GM12865 (cell line): ENCODE measurements around the gene CEP128.

Experiments used
- DNase-seq: peaks from one replicate; pipeline ENCODE4 v3.0.0; 2010; ENCODE audit warnings: low read depth
- H3K4me3 ChIP-seq: 2 replicates; pipeline ENCODE4 v1.5.1; 2011; ENCODE audit warnings: mild to moderate bottlenecking, low read depth, low read length, control low read depth
- CTCF ChIP-seq: IDR thresholded peaks from 2 replicates; pipeline ENCODE4 v1.5.1; 2011; ENCODE audit warnings: low read length, control low read depth, low read depth, inconsistent platforms; ENCODE audit not compliant: insufficient read depth; ENCODE audit errors: missing control alignments

Gene CEP128

GRCh38 chr14:80679273-80679672 is 262.3 kb downstream of the CEP128 start:
- no peak for TF ChIP-seq CTCF

GRCh38 chr14:80678436-80678835 is 263.1 kb downstream of the CEP128 start:
- no peak for DNase-seq
- no peak for TF ChIP-seq CTCF
- no peak overlapping the region for H3K4me3 ChIP-seq

More at GRCh38 chr14:80679273-80679672, 262.3 kb downstream of the CEP128 start:
- DNase-seq = no peak
- no peak overlapping the region for H3K4me3 ChIP-seq

- no peak for TF ChIP-seq CTCF
- no peak overlapping the region for H3K4me3 ChIP-seq
- no peak for DNase-seq
Observed at GRCh38 chr14:80669426-80669825, 272.1 kb downstream of the CEP128 start.

GRCh38 chr14:80664576-80664975 is 277.0 kb downstream of the CEP128 start:
- TF ChIP-seq CTCF = no peak
- DNase-seq = no peak
- H3K4me3 ChIP-seq = no peak overlapping the region

- no peak for DNase-seq
- TF ChIP-seq CTCF = no peak
- H3K4me3 ChIP-seq = no peak overlapping the region
Observed at GRCh38 chr14:80663541-80663940, 278.0 kb downstream of the CEP128 start.

DNA sequence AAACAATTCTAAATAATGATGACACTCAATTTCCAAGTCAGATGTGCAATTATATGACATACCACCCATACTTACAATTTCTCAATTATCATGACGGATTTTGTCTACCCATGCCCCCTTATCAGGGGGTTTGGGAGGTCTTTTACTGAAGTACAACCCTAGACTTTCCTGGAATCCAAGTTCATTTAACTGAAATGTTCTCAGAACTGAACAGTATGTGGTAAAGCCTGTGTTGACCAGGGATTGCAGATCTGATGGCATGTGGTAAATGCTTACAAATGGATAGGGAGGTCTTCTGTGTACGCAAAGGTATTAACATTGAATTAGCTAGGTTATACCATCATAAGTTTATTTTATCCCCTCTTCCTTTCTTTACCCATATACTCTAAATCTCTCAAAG is 281.8 kb downstream of the CEP128 start:
- no peak overlapping the region for H3K4me3 ChIP-seq
- no peak for DNase-seq
- TF ChIP-seq CTCF = no peak

GRCh38 chr14:80658733-80659132 is 282.8 kb downstream of the CEP128 start:
- no peak for TF ChIP-seq CTCF
- no peak for DNase-seq
- no peak overlapping the region for H3K4me3 ChIP-seq
